Left renal pelvis (tissue), 4 donors: Measurements from ENCODE around the gene DYNLT2. TPM values are rescaled to one million over a fixed set of nuclear protein-coding genes. Genes with fewer than 3 reads are reported as not detected.
A peak's percentile ranks its signal among the peaks of the same experiment; 100 is the strongest.
"Not testable (repeated sequence)": the region's sequence is repeated elsewhere in the genome, so short reads cannot be mapped to it uniquely, and the experiment has no call there.

Experiments used
- DNase-seq, 4 donors: peaks; one replicate each; pipeline ENCODE4 v3.0.0-alpha.2; 2013; ENCODE audit warnings: low read depth in 4 of 4, low spot score in 3 of 4
- polyA plus RNA-seq, 4 donors: library from polyadenylated mRNA; unstranded; fragments of 120-200 nt; gene quantifications; one replicate each; pipeline ENCODE4 v1.2.1, GENCODE V29; 2013; ENCODE audit not compliant: insufficient read length in 4 of 4

Gene DYNLT2
- polyA plus RNA-seq, 4 donors, result 2.7 to 10.5 (median 8.7) TPM

DNA sequence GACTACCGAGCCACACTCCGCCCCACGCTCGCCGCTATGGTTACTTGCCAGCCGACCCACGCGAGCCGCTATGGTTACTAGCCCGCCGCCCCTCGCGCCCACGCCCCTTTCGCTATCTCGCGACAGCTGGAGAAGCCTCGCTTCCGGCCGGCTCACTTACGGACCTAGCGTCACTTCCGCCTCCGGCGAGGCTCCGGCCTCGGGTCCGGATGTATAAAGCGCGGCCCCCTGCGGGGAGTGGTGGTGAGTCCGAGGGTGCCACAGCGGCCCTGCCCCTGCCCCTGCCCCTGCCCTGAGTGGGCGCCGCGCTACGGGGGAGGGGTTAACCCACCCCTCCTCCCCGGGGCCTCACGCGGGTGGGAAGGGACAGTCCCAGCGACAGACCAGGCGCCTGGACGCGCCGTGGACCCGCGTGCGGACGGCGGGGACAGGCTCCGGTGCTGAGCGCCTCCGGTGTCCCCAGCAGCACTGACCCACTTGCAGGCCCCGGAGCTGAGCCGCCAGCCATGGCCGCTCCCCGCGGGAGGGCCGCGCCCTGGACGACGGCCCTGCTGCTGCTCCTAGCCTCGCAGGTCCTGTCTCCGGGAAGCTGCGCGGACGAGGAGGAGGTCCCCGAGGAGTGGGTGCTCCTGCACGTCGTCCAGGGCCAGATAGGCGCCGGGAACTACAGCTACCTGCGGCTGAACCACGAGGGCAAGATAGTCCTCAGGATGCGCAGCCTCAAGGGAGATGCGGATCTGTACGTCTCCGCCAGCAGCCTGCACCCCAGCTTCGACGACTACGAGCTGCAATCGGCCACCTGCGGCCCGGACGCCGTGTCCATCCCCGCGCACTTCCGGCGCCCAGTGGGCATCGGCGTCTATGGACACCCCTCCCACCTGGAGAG, 49.2 kb downstream of the DYNLT2 start, which contains the start of the genes C6orf120 and WDR27:
Gene C6orf120, plus strand, starts transcription at position 173 of the 886 bp plus-strand sequence. Its CDS starts 334 bp downstream, at position 507.
Gene WDR27, minus strand, starts transcription at position 76 of the 886 bp plus-strand sequence. CDS start 13,024 bp downstream, outside the sequence.
- DNase-seq, result peak; percentile 88 to 94 (median 88)

DNA sequence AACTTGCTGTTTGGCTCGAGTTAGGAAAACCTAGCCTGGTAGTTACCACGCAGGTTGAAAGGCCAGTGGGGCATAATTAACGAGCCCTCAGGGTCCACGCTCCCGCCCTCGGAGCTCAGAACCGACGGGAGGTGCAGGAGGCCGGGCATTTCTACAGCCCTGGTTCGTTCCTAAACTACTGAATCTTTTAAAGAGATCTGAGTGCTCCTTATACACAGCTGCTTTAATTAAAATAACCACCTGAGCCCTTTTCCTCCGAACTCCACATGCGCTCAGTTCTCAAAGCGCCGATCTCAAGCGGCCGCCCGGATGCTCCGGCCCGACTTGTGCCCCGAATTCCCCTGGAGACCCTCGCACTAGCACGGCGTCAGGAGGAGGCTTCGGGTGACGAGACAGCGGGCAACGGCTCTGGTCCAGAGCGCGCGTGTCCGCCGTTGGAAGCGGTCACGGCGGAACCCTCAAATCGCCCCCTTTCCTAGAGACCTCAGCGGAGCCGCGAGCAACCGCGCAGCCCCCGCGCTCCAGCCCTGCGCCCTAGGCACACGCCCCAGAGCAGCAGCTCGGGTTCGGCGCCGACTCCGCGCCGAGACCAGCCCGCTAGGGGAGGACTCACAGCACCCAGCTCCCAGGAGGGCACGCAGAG, 49.9 kb downstream of the DYNLT2 start:
- DNase-seq, result no peak

DNA sequence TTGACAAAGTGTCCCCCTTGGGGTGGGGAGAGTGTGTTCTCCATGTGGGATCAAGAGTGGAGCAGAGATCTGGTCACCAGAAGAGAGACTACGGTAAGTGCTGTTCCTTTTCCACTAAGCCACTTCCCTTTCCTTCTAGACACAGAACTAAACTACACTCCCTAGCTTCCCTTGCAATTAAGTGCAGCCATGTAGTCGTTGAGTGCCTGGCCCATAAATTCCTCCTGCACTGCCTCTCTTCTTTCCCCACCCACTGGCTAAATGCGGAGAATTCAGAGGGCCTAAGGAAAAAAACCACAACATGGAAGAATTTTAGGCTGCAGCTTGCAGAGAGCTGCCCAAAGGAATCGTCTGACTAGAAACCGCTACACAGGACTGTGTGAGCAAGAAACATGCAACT, 51.1 kb downstream of the DYNLT2 start:
- DNase-seq, result no peak

DNA sequence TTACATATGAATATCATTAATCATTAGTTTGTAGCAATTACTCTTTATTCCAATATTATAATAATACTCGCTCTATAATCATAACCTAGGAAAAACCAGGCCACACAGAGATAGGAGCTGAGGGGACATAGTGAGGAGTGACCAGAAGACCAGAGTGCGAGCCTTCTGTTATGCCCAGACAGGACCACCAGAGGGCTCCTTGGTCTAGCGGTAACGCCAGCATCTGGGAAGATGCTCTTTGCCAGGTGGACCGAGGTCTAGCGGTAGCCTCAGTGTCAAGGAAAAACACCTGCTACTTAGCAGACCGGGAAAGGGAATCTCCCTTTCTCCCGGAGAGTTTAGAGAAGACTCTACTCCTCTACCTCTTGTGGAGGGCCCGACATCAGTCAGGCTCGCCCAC, 54.3 kb downstream of the DYNLT2 start:
- not testable (repeated sequence) for DNase-seq

DNA sequence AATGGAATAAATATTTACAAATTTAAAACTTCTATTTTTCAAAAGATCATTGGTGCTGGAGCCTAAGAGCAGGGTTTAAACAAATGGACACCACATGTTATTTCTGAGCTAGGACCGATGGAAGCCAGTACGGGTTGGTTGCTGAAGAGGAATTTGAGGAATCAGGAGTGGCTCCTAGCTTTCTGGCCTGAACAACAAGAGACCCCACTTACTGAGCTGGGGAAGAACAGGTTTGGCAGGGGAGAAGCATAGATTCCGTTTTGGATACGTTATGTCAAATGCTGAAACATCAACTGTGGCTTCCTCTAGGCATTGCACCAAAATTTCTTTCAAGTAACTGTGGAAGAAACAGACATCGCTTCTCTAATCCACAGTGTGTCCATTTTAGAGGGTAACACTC, 56.2 kb downstream of the DYNLT2 start:
- no peak for DNase-seq

DNA sequence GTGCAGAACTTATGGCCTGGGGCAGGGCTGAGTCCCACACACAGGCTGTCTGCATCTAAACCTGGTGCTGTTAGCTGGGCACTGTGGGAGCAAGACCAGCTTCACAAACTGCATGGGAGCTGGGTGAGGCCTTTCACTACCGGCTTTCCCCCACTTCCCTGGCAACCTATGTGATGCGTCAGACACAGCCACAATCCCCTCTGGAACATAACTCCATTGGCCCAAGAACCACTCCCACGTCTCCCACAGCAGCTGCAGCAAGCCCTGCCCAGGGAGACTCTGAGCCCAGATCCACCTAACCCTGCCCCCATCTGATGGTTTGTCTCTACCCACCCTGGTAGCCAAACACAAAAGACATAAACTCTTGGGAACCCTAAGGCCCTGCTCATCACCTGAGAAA, 58.9 kb downstream of the DYNLT2 start:
- DNase-seq, result no peak

DNA sequence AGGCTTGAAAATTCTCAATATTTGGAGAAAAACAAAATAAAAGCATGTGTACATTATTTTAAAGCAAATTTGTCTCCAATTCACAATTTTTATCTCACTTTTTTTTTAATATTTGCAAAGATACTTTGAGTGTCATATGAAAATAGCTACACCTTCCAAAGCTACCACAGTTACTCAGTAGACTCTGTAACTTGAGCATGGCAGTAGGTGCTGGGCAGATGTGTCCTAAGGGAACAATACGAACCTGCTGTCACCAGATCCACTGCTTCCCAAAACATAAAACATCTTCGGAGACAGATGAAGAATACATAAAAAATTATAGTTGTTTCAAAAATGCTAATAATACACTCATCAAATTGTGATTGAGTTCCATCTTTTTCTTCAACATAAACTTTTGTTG, 60.1 kb downstream of the DYNLT2 start:
- DNase-seq, result no peak

Other genes starting within 250 kb of the DYNLT2 start
- gene WDR27, start 49.5 kb downstream of the DYNLT2 start, polyA plus RNA-seq, result 10 to 100 TPM; 35.9 to 88.8 (median 59.5) TPM
- 10 to 100 TPM; 37.7 to 51.2 (median 43.0) TPM for gene C6orf120, start 49.4 kb downstream of the DYNLT2 start, polyA plus RNA-seq
- 100 to 1,000 TPM in 3 of 4 donors, 10 to 100 TPM in 1; 83.7 to 128 (median 116) TPM for gene PHF10, start 27.1 kb downstream of the DYNLT2 start, polyA plus RNA-seq
- gene ERMARD, start 50 bp upstream of the DYNLT2 start, polyA plus RNA-seq, result 10 to 100 TPM; 35.3 to 53.2 (median 41.7) TPM